ENCODE measurements around the gene HSPA4L. TPM values are rescaled to one million over a fixed set of nuclear protein-coding genes. Genes with fewer than 3 reads are reported as not detected.
A peak's percentile ranks its signal among the peaks of the same experiment; 100 is the strongest.

Gene HSPA4L
- total RNA-seq, 1 experiment from 2014 or later = 18.6 TPM

- no TSS peak for BruUV-seq (replicated peaks)
- intact Hi-C loops (cut with micrococcal nuclease) = no loop called here
- no peak overlapping the region for H2AFZ ChIP-seq (ENCODE audit: low read depth, low read length, poor library complexity, severe bottlenecking)
- no peak overlapping the region for H3K4me3 ChIP-seq (replicated peaks in 1 of 2; ENCODE audit: low read depth in 1 of 2, low read length in 2 of 2)
- H3K79me2 ChIP-seq (ENCODE audit: insufficient read depth, low read length) = no peaks in the 10 kb centered on the region
- no peak overlapping the region for H3K9ac ChIP-seq (ENCODE audit: low read length)
- TF ChIP-seq RAD21 (IDR thresholded peaks at IDR 0.05; ENCODE audit: low read depth) = 0 out of 2 replicates have a peak, but pooled peaks have one; percentile 4
- no peak for TF ChIP-seq MAX (IDR thresholded peaks at IDR 0.05)
- no peak for TF ChIP-seq REST (IDR thresholded peaks at IDR 0.05; ENCODE audit: low read depth)
- no peak for DNase-seq (ENCODE audit: low read depth, low spot score)
- POLR2A ChIA-PET = no interaction called here
- no peak overlapping the region for H3K27ac ChIP-seq (ENCODE audit: low read depth, low read length)
- RAD21 ChIA-PET (ENCODE audit: low non-redundant PET in 1 of 2, low total read pairs in 2 of 2, uncharacterized antibody in 2 of 2, unreplicated experiment in 2 of 2) = no interaction called here
- H3K4me1 ChIP-seq (ENCODE audit: control insufficient read depth in 1 of 2, insufficient read depth in 2 of 2, low read length in 2 of 2) = no peaks in the 10 kb centered on the region
- H4K20me1 ChIP-seq (ENCODE audit: insufficient read depth) = no peaks in the 10 kb centered on the region
- H3K27me3 ChIP-seq (ENCODE audit: insufficient read depth, low read length) = no peaks in the 10 kb centered on the region
- no peaks in the 10 kb centered on the region for H3K9me3 ChIP-seq (ENCODE audit: control insufficient read depth in 1 of 2, insufficient read depth in 1 of 2, low read depth in 1 of 2, low read length in 2 of 2)
- no peaks in the 10 kb centered on the region for H3K9me2 ChIP-seq (ENCODE audit: insufficient read depth)
- CTCF ChIA-PET = no interaction called here
- H3K4me2 ChIP-seq (ENCODE audit: low read length) = no peak overlapping the region
- no peak for ATAC-seq
- no peaks in the 10 kb centered on the region; a peak in 2 of 4 replicates for H3K36me3 ChIP-seq (ENCODE audit: control insufficient read depth in 1 of 2, insufficient read depth in 2 of 2, low read length in 2 of 2)
These were observed 27.2 kb downstream of the HSPA4L start for GRCh38 chr4:127809173-127809800.

- Histone ChIP-seq H3K4me3 (replicated peaks in 1 of 2; ENCODE audit: low read depth in 1 of 2, low read length in 2 of 2) (no peak overlapping the region), H2AFZ (ENCODE audit: low read depth, low read length, poor library complexity, severe bottlenecking) (no peak overlapping the region), H3K27ac (ENCODE audit: low read depth, low read length) (no peak overlapping the region), H3K79me2 (ENCODE audit: insufficient read depth, low read length) (no peaks in the 10 kb centered on the region), H3K36me3 (ENCODE audit: control insufficient read depth in 1 of 2, insufficient read depth in 2 of 2, low read length in 2 of 2) (no peaks in the 10 kb centered on the region; a peak in 1 of 4 replicates), H4K20me1 (ENCODE audit: insufficient read depth) (no peaks in the 10 kb centered on the region), H3K9me2 (ENCODE audit: insufficient read depth) (no peaks in the 10 kb centered on the region), H3K9me3 (ENCODE audit: control insufficient read depth in 1 of 2, insufficient read depth in 1 of 2, low read depth in 1 of 2, low read length in 2 of 2) (no peaks in the 10 kb centered on the region), H3K27me3 (ENCODE audit: insufficient read depth, low read length) (no peaks in the 10 kb centered on the region), H3K4me1 (ENCODE audit: control insufficient read depth in 1 of 2, insufficient read depth in 2 of 2, low read length in 2 of 2) (no peaks in the 10 kb centered on the region), H3K9ac (ENCODE audit: low read length) (no peak overlapping the region), H3K4me2 (ENCODE audit: low read length) (no peak overlapping the region)
- ATAC-seq = no peak
- RAD21 ChIA-PET (ENCODE audit: low non-redundant PET in 1 of 2, low total read pairs in 2 of 2, uncharacterized antibody in 2 of 2, unreplicated experiment in 2 of 2) = no interaction called here
- POLR2A ChIA-PET = no interaction called here
- CTCF ChIA-PET = interaction anchor here (0.9 kb wide), 1 partner anchor 9 kb away, joined by 3 read pairs; no protein-coding TSS in a partner anchor
- no peak for TF ChIP-seq EZH2phosphoT487 (IDR thresholded peaks at IDR 0.05; ENCODE audit: borderline replicate concordance)
- TF ChIP-seq ZBTB33 (IDR thresholded peaks at IDR 0.05; ENCODE audit: extremely low read depth, insufficient replicate concordance, low read length) = no peak
- TF ChIP-seq POLR2AphosphoS5 (IDR thresholded peaks at IDR 0.05; ENCODE audit: low read depth, low read length) = no peak
- TF ChIP-seq MAX (IDR thresholded peaks at IDR 0.05) = no peak
- TF ChIP-seq FOSL1 (IDR thresholded peaks at IDR 0.05; ENCODE audit: low read depth) = no peak
- TF ChIP-seq CTCF (IDR thresholded peaks at IDR 0.05 in 2 of 3, conservative IDR thresholded peaks at IDR 0.05 in 1 of 3; ENCODE audit: borderline replicate concordance in 1 of 3, insufficient read depth in 1 of 3, low read depth in 2 of 3, low read length in 2 of 3) = no peak
- intact Hi-C loops (cut with micrococcal nuclease) = no loop called here
- BruUV-seq (replicated peaks) = no TSS peak
- no peak for DNase-seq (ENCODE audit: low read depth, low spot score)
These were observed 28.4 kb downstream of the HSPA4L start for GRCh38 chr4:127810551-127810950.

Measured in HCT116 (cell line).